IMR-90 (cell line): Measurements from ENCODE around the gene CLDN25. TPM values are rescaled to one million over a fixed set of nuclear protein-coding genes. Genes with fewer than 3 reads are reported as not detected.

Experiments
- ATAC-seq: fragments of 200-7000 bp; cut with Tn5 transposase; 2 replicates; pipeline ENCODE4 v1.9.1; 2020; ENCODE audit warnings: low read depth, mild to moderate bottlenecking, moderate library complexity
- BruUV-seq: library from RNA; stranded (reverse); fragments of 400-500 nt; replicated peaks from 2 replicates; lab custom pipeline; 2021; lab: Mats Ljungman, UMichigan
- CTCF ChIA-PET: fragments of 300-600 bp; formaldehyde crosslinking; extraction: SDS; loops from one replicate; lab custom pipeline; 2021; ENCODE audit warnings: antibody characterized with exemption; lab: Yijun Ruan, JAX
- POLR2A ChIA-PET: fragments of 300-600 bp; sonication (Branson Sonifier 250); formaldehyde crosslinking; loops from one replicate; lab custom pipeline; 2022; ENCODE audit warnings: antibody characterized with exemption; ENCODE audit not compliant: unreplicated experiment; lab: Charles Lee
- DNase-seq: peaks from one replicate; pipeline ENCODE4 v3.0.0; 2013
- H2AFZ ChIP-seq: replicated peaks from 2 replicates; pipeline ENCODE3; 2013; ENCODE audit warnings: low read length, mild to moderate bottlenecking; ENCODE audit not compliant: poor library complexity
- H2AK5ac ChIP-seq: 2 replicates; pipeline ENCODE4 v1.6.1; 2013; ENCODE audit warnings: low read depth, low read length, inconsistent platforms
- H2AK9ac ChIP-seq: replicated peaks from 2 replicates; pipeline ENCODE3; 2013; ENCODE audit warnings: mild to moderate bottlenecking, low read depth, low read length, moderate library complexity; ENCODE audit not compliant: poor library complexity
- H2BK120ac ChIP-seq: 2 replicates; pipeline ENCODE4 v1.6.1; 2013; ENCODE audit warnings: low read depth, low read length, inconsistent platforms
- H2BK15ac ChIP-seq: 3 replicates; pipeline ENCODE4 v1.6.1; 2013; ENCODE audit warnings: low read depth, low read length, inconsistent platforms
- H2BK20ac ChIP-seq: 2 replicates; pipeline ENCODE4 v1.6.1; 2013; ENCODE audit warnings: low read depth, mild to moderate bottlenecking, inconsistent platforms, low read length, moderate library complexity
- H2BK5ac ChIP-seq: 2 replicates; pipeline ENCODE4 v1.6.1; 2013; ENCODE audit warnings: mild to moderate bottlenecking, low read depth, low read length, inconsistent platforms; ENCODE audit not compliant: poor library complexity, severe bottlenecking
- H3K14ac ChIP-seq: replicated peaks from 2 replicates; pipeline ENCODE4 v1.6.1; 2013; ENCODE audit warnings: low read depth, low read length, inconsistent platforms
- H3K18ac ChIP-seq: 2 replicates; pipeline ENCODE4 v1.6.1; 2013; ENCODE audit warnings: low read depth, low read length, control low read depth
- H3K23ac ChIP-seq: 2 replicates; pipeline ENCODE4 v1.6.1; 2013; ENCODE audit warnings: low read depth, low read length, inconsistent platforms
- H3K27ac ChIP-seq: 2 replicates; pipeline ENCODE4 v1.5.1; 2013; ENCODE audit warnings: mild to moderate bottlenecking, control low read depth, low read length; ENCODE audit not compliant: insufficient read depth
- H3K27me3 ChIP-seq: 2 replicates; pipeline ENCODE4 v1.6.1; 2013; ENCODE audit warnings: low read length; ENCODE audit not compliant: control insufficient read depth, insufficient read depth
- H3K36me3 ChIP-seq: 2 replicates; pipeline ENCODE4 v1.6.1; 2013; ENCODE audit warnings: low read length, mixed read lengths; ENCODE audit not compliant: control insufficient read depth, insufficient read depth
- H3K4ac ChIP-seq: 2 replicates; pipeline ENCODE4 v1.6.1; 2013; ENCODE audit warnings: low read depth, low read length, inconsistent platforms
- H3K4me1 ChIP-seq: 2 replicates; pipeline ENCODE4 v1.6.1; 2013; ENCODE audit warnings: low read length, mixed read lengths; ENCODE audit not compliant: control insufficient read depth, insufficient read depth
- H3K4me2 ChIP-seq: 2 replicates; pipeline ENCODE4 v1.6.1; 2013; ENCODE audit warnings: low read depth, mild to moderate bottlenecking, control low read depth, low read length, moderate library complexity
- H3K4me3 ChIP-seq: 2 replicates; pipeline ENCODE4 v1.5.1; 2013; ENCODE audit warnings: low read depth, mild to moderate bottlenecking, control low read depth, low read length, moderate library complexity; ENCODE audit not compliant: insufficient read depth
- H3K56ac ChIP-seq: 2 replicates; pipeline ENCODE4 v1.6.1; 2013; ENCODE audit warnings: low read length, inconsistent platforms; ENCODE audit not compliant: insufficient read depth; ENCODE audit errors: extremely low read depth
- H3K79me1 ChIP-seq, 2 experiments: 2 replicates each; pipeline ENCODE4 v1.6.1; 2013; ENCODE audit warnings: low read length in 2 of 2, inconsistent platforms in 1 of 2, low read depth in 1 of 2
- H3K9ac ChIP-seq: 2 replicates; pipeline ENCODE4 v1.6.1; 2013; ENCODE audit warnings: low read depth, low read length, control low read depth
- H3K9me1 ChIP-seq: 2 replicates; pipeline ENCODE4 v1.6.1; 2013; ENCODE audit warnings: low read length, inconsistent platforms; ENCODE audit not compliant: insufficient read depth
- H3K9me3 ChIP-seq: 2 replicates; pipeline ENCODE4 v1.6.1; 2013; ENCODE audit warnings: low read length; ENCODE audit not compliant: control insufficient read depth, insufficient read depth
- H4K20me1 ChIP-seq: 2 replicates; pipeline ENCODE4 v1.6.1; 2013; ENCODE audit warnings: low read length, inconsistent platforms; ENCODE audit not compliant: insufficient read depth
- H4K5ac ChIP-seq: 2 replicates; pipeline ENCODE4 v1.6.1; 2013; ENCODE audit warnings: mild to moderate bottlenecking, low read depth, low read length, control low read depth
- H4K8ac ChIP-seq, 2 experiments: 2 replicates each; pipeline ENCODE4 v1.6.1; 2013; ENCODE audit warnings: low read depth in 2 of 2, low read length in 2 of 2, control low read depth in 1 of 2, inconsistent platforms in 1 of 2
- H4K91ac ChIP-seq: 2 replicates; pipeline ENCODE4 v1.6.1; 2013; ENCODE audit warnings: low read depth, low read length, inconsistent platforms; ENCODE audit not compliant: insufficient read depth
- FOS ChIP-seq: fragments of 150-350 bp; IDR thresholded peaks from 2 replicates; pipeline ENCODE4 v1.6.1; 2016; ENCODE audit warnings: low read depth, low read length
- MAZ ChIP-seq: IDR thresholded peaks from 2 replicates; pipeline ENCODE4 v1.6.1; 2012; ENCODE audit warnings: low read depth, mild to moderate bottlenecking, low read length, improper control_type of control experiment, moderate library complexity, borderline replicate concordance
- RFX5 ChIP-seq: IDR thresholded peaks from 2 replicates; pipeline ENCODE4 v1.8.0; 2012; ENCODE audit warnings: low read depth, mild to moderate bottlenecking, low read length, moderate library complexity
- SMC3 ChIP-seq: fragments of 150-350 bp; IDR thresholded peaks from 2 replicates; pipeline ENCODE4 v1.6.1; 2016; ENCODE audit warnings: low read depth, mild to moderate bottlenecking, antibody characterized with exemption, low read length, moderate library complexity
- WGBS, 2 experiments: methylation state at CpG; one replicate each; pipeline versions ENCODE4 v1.1.5 to v1.1.7; 2013; ENCODE audit warnings: missing lambda C conversion rate in 2 of 2; ENCODE audit not compliant: insufficient read length in 1 of 2; ENCODE audit errors: extremely low coverage in 2 of 2; 5-methylcytosine and 5-hydroxymethylcytosine counted together
- dilution Hi-C: fragments of 300-500 bp; cut with HindIII; formaldehyde crosslinking; loops from one replicate; pipeline ENCODE4 v1.14.3; 2018; ENCODE audit warnings: low sequenced_read_pairs; ENCODE audit not compliant: unreplicated experiment
- in situ Hi-C: fragments of 300-500 bp; cut with MboI; formaldehyde crosslinking; loops from 3 replicates; pipeline ENCODE4 v1.14.3; 2019; ENCODE audit warnings: low sequenced_read_pairs, inconsistent platforms, mixed read lengths
- intact Hi-C: fragments of 100-400 bp; cut with micrococcal nuclease; formaldehyde crosslinking; loops from 2 replicates; pipeline ENCODE4 v1.10.0; 2022
- polyA plus RNA-seq, 3 experiments: library from polyadenylated mRNA; depleted of rRNA; stranded (reverse); fragments of >200 nt; gene quantifications; 2 replicates each; pipeline ENCODE4 v1.2.3, GENCODE V29; 2012; ENCODE audit warnings: low replicate concordance in 1 of 3
- total RNA-seq: library from RNA; depleted of rRNA; stranded (reverse); fragments of >200 nt; gene quantifications from 2 replicates; pipeline ENCODE4 v1.2.3, GENCODE V29; 2012
- TF ChIP-seq, protein P1 (sequence below): conservative IDR thresholded peaks from 2 replicates; pipeline ENCODE4 v1.5.1; 2012; ENCODE audit warnings: mild to moderate bottlenecking, low read depth, low read length, improper control_type of control experiment
- TF ChIP-seq, protein P2 (sequence below): fragments of 150-350 bp; IDR thresholded peaks from 2 replicates; pipeline ENCODE4 v1.6.1; 2016; ENCODE audit warnings: low read depth, mild to moderate bottlenecking, low read length, moderate library complexity, borderline replicate concordance

CLDN25 gene
- total and polyA plus RNA-seq, 2 of the 4 experiments (the other 2 are of a cell fraction): not detected

DNA sequence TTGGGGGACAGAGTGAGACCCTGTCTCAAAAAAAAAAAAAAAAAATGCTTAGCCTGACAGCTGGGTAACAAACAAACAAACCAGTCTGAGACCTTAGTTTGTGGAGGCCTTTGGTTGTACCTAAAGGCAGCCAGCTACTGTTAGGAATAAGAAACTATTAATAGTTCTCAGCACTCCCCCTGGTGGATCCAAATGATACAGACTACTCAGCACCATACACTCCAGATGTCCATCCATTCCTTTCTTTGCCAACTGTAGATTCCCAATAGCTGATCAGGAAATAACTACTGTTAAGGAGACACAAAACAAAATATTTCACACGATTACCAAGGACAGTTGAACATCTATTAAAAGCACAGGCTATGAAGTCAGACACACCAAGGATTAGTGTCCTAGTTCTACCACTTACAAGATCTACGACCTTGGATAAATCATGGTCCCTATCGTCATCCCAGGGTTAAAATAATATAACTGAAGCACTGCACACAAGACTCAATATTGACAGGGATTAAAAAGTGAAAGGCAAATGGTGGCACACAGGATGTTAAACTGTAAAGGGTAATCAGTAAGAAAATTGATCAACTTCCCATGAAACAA, 17.2 kb downstream of the CLDN25 start:
- intact Hi-C loops (loop anchor here (1.0 kb wide), 1 partner anchor 491 kb away; no protein-coding TSS in a partner anchor), in situ Hi-C loops (no loop called here), dilution Hi-C loops (no loop called here)
- POLR2A ChIA-PET: no interaction called here
- H3K27ac ChIP-seq: no peak overlapping the region
- H4K5ac ChIP-seq: no peak overlapping the region
- peaks cover 6% of the 10 kb centered on the region for H3K36me3 ChIP-seq
- H3K14ac ChIP-seq: no peak overlapping the region
- H3K56ac ChIP-seq: no peak overlapping the region
- no peaks in the 10 kb centered on the region for H4K20me1 ChIP-seq
- no peak overlapping the region for H3K4ac ChIP-seq
- no peak overlapping the region for H3K4me3 ChIP-seq
- no peak overlapping the region for H2BK5ac ChIP-seq
- CTCF ChIA-PET: interaction anchor here (0.6 to 1.3 kb wide), 9 partner anchors 8 to 1470 kb away, joined by 3 to 11 read pairs (median 4); no protein-coding TSS in a partner anchor
- H3K9me1 ChIP-seq: no peaks in the 10 kb centered on the region
- no CpG with 5 or more reads among the region's 3 CpGs for WGBS, 2 experiments
- no peaks in the 10 kb centered on the region for H3K4me1 ChIP-seq
- H3K18ac ChIP-seq: no peak overlapping the region
- H3K9me3 ChIP-seq: no peaks in the 10 kb centered on the region
- no peak overlapping the region for H4K8ac ChIP-seq
- H2AK9ac ChIP-seq: no peak overlapping the region
- peak; percentile 95 for ATAC-seq
- no peak overlapping the region for H2BK20ac ChIP-seq
- H2BK15ac ChIP-seq: no peak overlapping the region
- H2AK5ac ChIP-seq: no peak overlapping the region
- H3K4me2 ChIP-seq: no peak overlapping the region
- no TSS peak for BruUV-seq
- H3K79me1 ChIP-seq: no peaks in the 10 kb centered on the region
- no peak overlapping the region for H3K23ac ChIP-seq
- H2BK120ac ChIP-seq: no peak overlapping the region
- DNase-seq: peak; percentile 34
- no peak overlapping the region for H4K91ac ChIP-seq
- H3K9ac ChIP-seq: no peak overlapping the region
- no peak overlapping the region for H2AFZ ChIP-seq
- TF ChIP-seq RFX5: no peak
- peak; percentile 34; the same call in 1 of the 2 replicates for TF ChIP-seq SMC3
- TF ChIP-seq FOS: no peak
- TF ChIP-seq, protein P1, sequence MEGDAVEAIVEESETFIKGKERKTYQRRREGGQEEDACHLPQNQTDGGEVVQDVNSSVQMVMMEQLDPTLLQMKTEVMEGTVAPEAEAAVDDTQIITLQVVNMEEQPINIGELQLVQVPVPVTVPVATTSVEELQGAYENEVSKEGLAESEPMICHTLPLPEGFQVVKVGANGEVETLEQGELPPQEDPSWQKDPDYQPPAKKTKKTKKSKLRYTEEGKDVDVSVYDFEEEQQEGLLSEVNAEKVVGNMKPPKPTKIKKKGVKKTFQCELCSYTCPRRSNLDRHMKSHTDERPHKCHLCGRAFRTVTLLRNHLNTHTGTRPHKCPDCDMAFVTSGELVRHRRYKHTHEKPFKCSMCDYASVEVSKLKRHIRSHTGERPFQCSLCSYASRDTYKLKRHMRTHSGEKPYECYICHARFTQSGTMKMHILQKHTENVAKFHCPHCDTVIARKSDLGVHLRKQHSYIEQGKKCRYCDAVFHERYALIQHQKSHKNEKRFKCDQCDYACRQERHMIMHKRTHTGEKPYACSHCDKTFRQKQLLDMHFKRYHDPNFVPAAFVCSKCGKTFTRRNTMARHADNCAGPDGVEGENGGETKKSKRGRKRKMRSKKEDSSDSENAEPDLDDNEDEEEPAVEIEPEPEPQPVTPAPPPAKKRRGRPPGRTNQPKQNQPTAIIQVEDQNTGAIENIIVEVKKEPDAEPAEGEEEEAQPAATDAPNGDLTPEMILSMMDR: peak; percentile 50
- TF ChIP-seq MAZ: no peak
- TF ChIP-seq, protein P2, sequence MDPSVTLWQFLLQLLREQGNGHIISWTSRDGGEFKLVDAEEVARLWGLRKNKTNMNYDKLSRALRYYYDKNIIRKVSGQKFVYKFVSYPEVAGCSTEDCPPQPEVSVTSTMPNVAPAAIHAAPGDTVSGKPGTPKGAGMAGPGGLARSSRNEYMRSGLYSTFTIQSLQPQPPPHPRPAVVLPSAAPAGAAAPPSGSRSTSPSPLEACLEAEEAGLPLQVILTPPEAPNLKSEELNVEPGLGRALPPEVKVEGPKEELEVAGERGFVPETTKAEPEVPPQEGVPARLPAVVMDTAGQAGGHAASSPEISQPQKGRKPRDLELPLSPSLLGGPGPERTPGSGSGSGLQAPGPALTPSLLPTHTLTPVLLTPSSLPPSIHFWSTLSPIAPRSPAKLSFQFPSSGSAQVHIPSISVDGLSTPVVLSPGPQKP: no peak
- H3K27me3 ChIP-seq: no peaks in the 10 kb centered on the region
